OCI-LY3 (cell line): Measurements from ENCODE around the gene SND1.

Experiments
- H2AFZ ChIP-seq: fragments of 200-600, 300-600 bp; shearing (Covaris generic); 2 replicates; pipeline ENCODE4 v1.6.0; 2014; ENCODE audit warnings: antibody characterized with exemption, low read depth, low read length
- H3K27ac ChIP-seq: fragments of 200-600, 300-600 bp; sonication (generic); 2 replicates; pipeline ENCODE4 v1.5.1; 2014; ENCODE audit warnings: mild to moderate bottlenecking, low read length, moderate library complexity, mixed read lengths
- H3K27me3 ChIP-seq: fragments of 200-600, 300-600 bp; sonication (generic); 2 replicates; pipeline ENCODE4 v1.6.1; 2014; ENCODE audit warnings: low read depth, low read length, mixed read lengths
- H3K36me3 ChIP-seq: fragments of 200-600, 300-600 bp; sonication (generic); replicated peaks from 2 replicates; pipeline ENCODE3; 2014; ENCODE audit warnings: low read depth, low read length, mixed read lengths
- H3K4me1 ChIP-seq: fragments of 300-600, 200-600 bp; sonication (generic); 2 replicates; pipeline ENCODE4 v1.6.1; 2014; ENCODE audit warnings: low read length, mixed read lengths
- H3K4me2 ChIP-seq: fragments of 200-600, 300-600 bp; sonication (generic); 2 replicates; pipeline ENCODE4 v1.6.1; 2014; ENCODE audit warnings: low read length, mixed read lengths
- H3K4me3 ChIP-seq: fragments of 300-600, 200-600 bp; sonication (generic); 2 replicates; pipeline ENCODE4 v1.5.1; 2014; ENCODE audit warnings: antibody characterized with exemption, mild to moderate bottlenecking, low read length, moderate library complexity
- H3K79me2 ChIP-seq: fragments of 300-600, 200-600 bp; shearing (Covaris generic); 2 replicates; pipeline ENCODE4 v1.6.1; 2014; ENCODE audit warnings: mild to moderate bottlenecking, low read length, mixed read lengths
- H3K9ac ChIP-seq: fragments of 300-600, 200-600 bp; shearing (Covaris generic); 2 replicates; pipeline ENCODE4 v1.6.0; 2014; ENCODE audit warnings: mild to moderate bottlenecking, low read length, moderate library complexity
- H3K9me3 ChIP-seq: fragments of 200-600, 300-600 bp; shearing (Covaris generic); 2 replicates; pipeline ENCODE4 v1.6.1; 2014; ENCODE audit warnings: low read length, mixed read lengths; ENCODE audit not compliant: insufficient read depth
- H4K20me1 ChIP-seq: fragments of 200-600, 300-600 bp; sonication (generic); 2 replicates; pipeline ENCODE4 v1.6.1; 2016; ENCODE audit warnings: low read length, mixed read lengths; ENCODE audit not compliant: insufficient read depth
- CTCF ChIP-seq: fragments of 200-600, 300-600 bp; sonication (generic); IDR thresholded peaks from 2 replicates; pipeline ENCODE4 v1.5.1; 2014; ENCODE audit warnings: antibody characterized with exemption, low read length, low read depth
- EZH2phosphoT487 ChIP-seq: fragments of 200-600 bp; shearing (Covaris generic); IDR thresholded peaks from 2 replicates; pipeline ENCODE4 v1.6.1; 2018; ENCODE audit warnings: antibody characterized with exemption, mixed run types, low read depth

Gene SND1

GRCh38 chr7:127821146-127821545, 169.2 kb downstream of the SND1 start:
- Histone ChIP-seq H3K27me3 (no peaks in the 10 kb centered on the region), H3K4me2 (no peak overlapping the region), H3K79me2 (peaks cover 76% of the 10 kb centered on the region), H4K20me1 (peaks cover 66% of the 10 kb centered on the region), H3K4me3 (no peak overlapping the region), H2AFZ (no peak overlapping the region), H3K4me1 (peaks cover 42% of the 10 kb centered on the region), H3K9ac (no peak overlapping the region), H3K9me3 (no peaks in the 10 kb centered on the region), H3K27ac (0 out of 2 replicates have a peak overlapping the region, but pooled peaks have one; percentile 38), H3K36me3 (peaks cover 6% of the 10 kb centered on the region)
- no peak for TF ChIP-seq EZH2phosphoT487
- TF ChIP-seq CTCF, result no peak

GRCh38 chr7:127822822-127823508, 171.0 kb downstream of the SND1 start:
- no peak overlapping the region for H3K4me3 ChIP-seq
- no peak overlapping the region for H3K9ac ChIP-seq
- H4K20me1 ChIP-seq, result peaks cover 50% of the 10 kb centered on the region
- TF ChIP-seq EZH2phosphoT487 (no peak), CTCF (no peak)
- H3K36me3 ChIP-seq, result peaks cover 6% of the 10 kb centered on the region
- H3K4me1 ChIP-seq, result peaks cover 42% of the 10 kb centered on the region
- H3K79me2 ChIP-seq, result peaks cover 66% of the 10 kb centered on the region
- H3K27me3 ChIP-seq, result no peaks in the 10 kb centered on the region
- no peaks in the 10 kb centered on the region for H3K9me3 ChIP-seq
- peak overlapping the region; percentile 13; the same call in 1 of the 2 replicates for H3K4me2 ChIP-seq
- peak overlapping the region; percentile 8; the same call in 1 of the 2 replicates for H3K27ac ChIP-seq
- no peak overlapping the region for H2AFZ ChIP-seq

- no peak overlapping the region for H3K4me3 ChIP-seq
- H3K27me3 ChIP-seq, result no peaks in the 10 kb centered on the region
- no peaks in the 10 kb centered on the region for H3K9me3 ChIP-seq
- H3K9ac ChIP-seq, result no peak overlapping the region
- H2AFZ ChIP-seq, result no peak overlapping the region
- peaks cover 43% of the 10 kb centered on the region for H3K4me1 ChIP-seq
- H3K79me2 ChIP-seq, result peaks cover 61% of the 10 kb centered on the region
- TF ChIP-seq CTCF (no peak), EZH2phosphoT487 (no peak)
- no peak overlapping the region for H3K27ac ChIP-seq
- no peak overlapping the region for H3K4me2 ChIP-seq
- peaks cover 47% of the 10 kb centered on the region for H4K20me1 ChIP-seq
- H3K36me3 ChIP-seq, result peaks cover 8% of the 10 kb centered on the region
Observed at GRCh38 chr7:127824682-127825081, 172.7 kb downstream of the SND1 start.

- peaks cover 12% of the 10 kb centered on the region for H3K4me1 ChIP-seq
- H4K20me1 ChIP-seq, result peaks cover 24% of the 10 kb centered on the region
- H2AFZ ChIP-seq, result no peak overlapping the region
- H3K79me2 ChIP-seq, result peaks cover 65% of the 10 kb centered on the region
- H3K9me3 ChIP-seq, result peaks cover 1% of the 10 kb centered on the region; the same call in 1 of the 2 replicates
- no peaks in the 10 kb centered on the region for H3K27me3 ChIP-seq
- peak overlapping the region; percentile 25 for H3K4me2 ChIP-seq
- H3K36me3 ChIP-seq, result peaks cover 39% of the 10 kb centered on the region
- TF ChIP-seq EZH2phosphoT487 (no peak), CTCF (no peak)
- H3K9ac ChIP-seq, result no peak overlapping the region
- no peak overlapping the region for H3K4me3 ChIP-seq
- peak overlapping the region; percentile 11; the same call in 1 of the 2 replicates for H3K27ac ChIP-seq
Observed at GRCh38 chr7:127828843-127829500, 177.0 kb downstream of the SND1 start.
